MM.1S (cell line): ENCODE measurements around the gene SDF4.

Experiments used
- EZH2 ChIP-seq: fragments of 300-600 bp; sonication (generic); optimal IDR thresholded peaks from 2 replicates; pipeline ENCODE3; 2017; ENCODE audit warnings: low read depth, mild to moderate bottlenecking, antibody characterized with exemption, low read length, mixed read lengths
- EZH2phosphoT487 ChIP-seq: fragments of 300-600 bp; sonication (generic); IDR thresholded peaks from 2 replicates; pipeline ENCODE4 v1.6.1; 2018; ENCODE audit warnings: antibody characterized with exemption, low read length

GRCh38 chr1:1239614-1240347 is 8.0 kb upstream of the SDF4 start:
- TF ChIP-seq EZH2 (no peak), EZH2phosphoT487 (no peak)
